Epithelial cell of prostate (primary cell): ENCODE results near the gene CALHM3.
A peak's percentile ranks its signal among the peaks of the same experiment; 100 is the strongest.
"Not testable (repeated sequence)": the region's sequence is repeated elsewhere in the genome, so short reads cannot be mapped to it uniquely, and the experiment has no call there.

Experiments used
- DNase-seq: peaks from one replicate; pipeline ENCODE4 v3.0.0-alpha.2; 2011; ENCODE audit warnings: low read depth, low spot score
- H3K27ac ChIP-seq: fragments of 450-650 bp; 2 replicates; pipeline ENCODE4 v1.5.1; 2017; ENCODE audit warnings: mild to moderate bottlenecking

The CALHM3 gene

DNA sequence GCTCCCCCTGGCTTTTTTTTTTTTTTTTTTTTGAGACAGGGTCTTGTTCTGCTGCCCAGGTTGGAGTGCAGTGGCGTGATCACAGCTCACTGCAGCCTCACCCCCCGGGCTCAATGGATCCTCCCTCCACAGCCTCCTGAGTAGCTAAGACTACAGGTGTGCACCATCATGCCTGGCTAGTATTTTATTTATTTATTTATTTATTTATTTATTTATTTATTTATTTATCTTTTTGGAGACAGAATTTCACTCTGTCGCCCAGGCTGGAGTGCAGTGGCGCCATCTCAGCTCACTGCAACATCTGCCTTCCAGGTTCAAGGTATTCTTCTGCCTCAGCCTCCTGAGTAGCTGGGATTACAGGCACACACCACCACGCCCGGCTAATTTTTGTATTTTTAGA is 24.7 kb upstream of the CALHM3 start:
- not testable (repeated sequence) for H3K27ac ChIP-seq, DNase-seq

DNA sequence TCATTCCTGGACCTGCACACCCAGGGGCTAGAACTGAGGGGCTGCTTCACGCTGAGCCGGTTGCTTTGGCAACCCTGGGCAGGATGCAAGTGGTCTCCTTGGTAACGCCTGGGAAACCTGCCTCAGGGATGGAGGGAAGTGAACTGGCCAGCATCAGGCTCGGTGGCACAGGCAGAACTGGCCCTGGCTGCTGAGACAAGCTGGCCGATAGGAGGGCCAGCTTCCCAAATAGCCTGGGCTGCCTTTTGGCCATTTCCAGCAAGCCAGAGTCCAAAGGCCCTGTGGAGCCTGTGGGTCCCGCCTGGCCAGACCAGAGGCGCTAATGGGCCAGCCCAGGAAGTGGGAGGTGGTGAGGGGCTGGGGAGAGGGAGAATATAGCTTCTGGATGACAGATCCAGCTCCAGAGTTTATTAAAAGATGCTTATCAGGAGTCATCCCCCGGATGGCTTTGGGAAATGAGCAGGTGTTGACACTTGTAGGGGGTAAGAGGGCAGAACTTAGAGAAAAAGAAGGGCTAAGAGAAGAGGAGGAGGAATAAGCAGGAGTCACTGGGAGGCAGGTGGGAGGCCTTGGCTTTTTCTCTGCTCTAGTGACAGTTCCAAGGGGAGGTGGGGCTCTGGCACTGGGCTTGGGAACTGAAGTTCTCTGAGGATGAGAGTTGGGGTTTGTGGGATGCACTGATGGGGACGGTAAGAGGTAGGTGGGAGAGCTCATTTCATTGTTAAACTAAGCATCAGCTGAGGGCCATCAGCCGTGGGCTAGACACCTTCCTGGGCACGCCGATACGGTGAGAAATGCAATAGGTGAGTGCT is 24.0 kb upstream of the CALHM3 start:
- DNase-seq, result no peak
- no peak overlapping the region for H3K27ac ChIP-seq

DNA sequence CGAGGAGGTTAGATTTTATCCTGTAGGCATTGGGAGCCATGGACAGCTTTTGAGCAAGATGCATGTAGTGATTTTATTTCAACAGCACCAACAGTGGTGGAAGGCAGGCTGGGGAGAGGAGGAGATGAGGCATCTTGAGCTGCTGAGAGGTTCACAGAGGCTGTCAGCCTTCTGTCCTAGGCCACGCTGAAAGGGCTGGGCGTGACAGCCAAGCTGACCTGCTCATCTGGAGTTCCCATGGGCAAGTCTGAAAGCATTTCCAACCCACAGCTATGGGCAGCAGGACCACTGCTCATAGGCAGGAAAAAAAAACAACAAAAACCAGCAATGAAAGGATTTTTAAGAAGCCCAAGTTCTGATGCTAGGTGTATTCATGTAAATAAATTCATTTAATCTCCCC is 22.1 kb upstream of the CALHM3 start:
- DNase-seq, result no peak
- H3K27ac ChIP-seq, result no peak overlapping the region

DNA sequence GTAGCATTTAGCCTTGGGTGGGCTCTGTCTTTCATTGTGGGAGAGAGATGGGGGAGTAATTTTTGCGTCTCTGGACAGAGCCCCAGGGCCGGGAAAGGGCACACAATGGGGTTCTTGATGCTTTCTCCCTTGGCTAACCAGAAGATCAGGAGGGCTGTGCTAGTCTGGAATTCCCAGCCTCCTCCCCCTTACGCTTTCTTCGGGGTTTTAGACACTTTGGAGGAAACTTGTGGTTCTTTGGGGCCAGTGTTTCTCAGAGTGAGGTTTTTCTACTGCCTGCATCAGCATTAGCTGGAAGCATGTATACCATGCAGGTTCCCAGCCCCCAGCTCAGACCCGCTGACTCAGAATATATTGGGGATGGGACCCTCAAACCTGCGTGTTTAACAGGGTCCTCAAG is 21.4 kb upstream of the CALHM3 start:
- DNase-seq, result no peak
- no peak overlapping the region for H3K27ac ChIP-seq

DNA sequence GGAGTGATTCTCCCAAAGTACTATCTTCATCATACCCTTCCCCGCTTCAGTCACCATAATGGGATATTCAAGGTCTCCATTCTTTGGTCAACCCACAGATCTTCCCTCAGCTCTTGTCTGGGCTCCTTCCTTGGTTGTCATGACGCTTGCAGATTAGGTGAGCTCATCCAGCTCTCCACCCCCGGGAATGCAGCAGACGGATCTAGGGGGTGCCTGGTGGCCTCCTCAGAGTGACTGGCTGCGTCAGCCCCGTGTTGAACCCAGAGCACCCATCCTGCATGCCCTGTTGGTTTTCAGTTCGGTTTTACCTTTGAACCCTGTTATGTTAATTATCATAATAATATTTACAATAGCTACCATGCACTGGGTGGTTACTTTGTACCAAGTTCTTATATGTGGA is 20.8 kb upstream of the CALHM3 start:
- H3K27ac ChIP-seq, result no peak overlapping the region
- DNase-seq, result no peak

DNA sequence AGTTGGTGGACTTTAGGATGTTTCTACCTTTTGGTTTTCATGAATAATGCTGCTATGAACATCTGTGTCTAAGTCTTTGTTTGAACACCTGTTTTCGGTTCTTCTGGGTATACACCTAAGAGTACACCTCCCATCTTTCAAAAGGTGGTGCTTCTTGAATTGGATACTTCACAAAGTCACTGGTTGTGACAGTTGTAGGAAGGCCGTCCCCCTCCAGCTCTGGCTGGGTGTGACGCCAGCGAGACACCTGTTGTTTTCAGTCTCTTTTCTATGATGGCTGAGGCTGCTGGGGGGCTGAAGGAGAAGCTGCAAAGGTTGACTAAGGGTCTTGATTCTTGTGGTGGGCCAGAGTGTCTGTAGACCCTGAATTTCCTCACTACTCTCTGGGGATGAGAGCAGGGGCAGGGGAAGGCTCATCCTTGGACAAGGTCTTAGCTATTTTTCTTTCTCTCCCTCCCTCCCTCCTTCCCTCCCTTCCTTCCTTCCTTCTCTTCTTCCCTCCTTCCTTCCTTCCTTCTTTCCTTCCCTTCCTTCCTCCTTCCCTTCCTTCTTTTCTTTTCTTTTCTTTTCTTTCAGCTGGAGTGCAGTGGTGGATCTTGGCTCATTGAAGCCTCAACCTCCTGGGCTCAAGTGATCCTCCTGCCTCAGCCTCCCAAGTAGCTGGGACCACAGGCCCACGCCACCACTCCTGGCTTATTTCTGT is 20.0 kb upstream of the CALHM3 start:
- H3K27ac ChIP-seq, result no peak overlapping the region
- no peak for DNase-seq

DNA sequence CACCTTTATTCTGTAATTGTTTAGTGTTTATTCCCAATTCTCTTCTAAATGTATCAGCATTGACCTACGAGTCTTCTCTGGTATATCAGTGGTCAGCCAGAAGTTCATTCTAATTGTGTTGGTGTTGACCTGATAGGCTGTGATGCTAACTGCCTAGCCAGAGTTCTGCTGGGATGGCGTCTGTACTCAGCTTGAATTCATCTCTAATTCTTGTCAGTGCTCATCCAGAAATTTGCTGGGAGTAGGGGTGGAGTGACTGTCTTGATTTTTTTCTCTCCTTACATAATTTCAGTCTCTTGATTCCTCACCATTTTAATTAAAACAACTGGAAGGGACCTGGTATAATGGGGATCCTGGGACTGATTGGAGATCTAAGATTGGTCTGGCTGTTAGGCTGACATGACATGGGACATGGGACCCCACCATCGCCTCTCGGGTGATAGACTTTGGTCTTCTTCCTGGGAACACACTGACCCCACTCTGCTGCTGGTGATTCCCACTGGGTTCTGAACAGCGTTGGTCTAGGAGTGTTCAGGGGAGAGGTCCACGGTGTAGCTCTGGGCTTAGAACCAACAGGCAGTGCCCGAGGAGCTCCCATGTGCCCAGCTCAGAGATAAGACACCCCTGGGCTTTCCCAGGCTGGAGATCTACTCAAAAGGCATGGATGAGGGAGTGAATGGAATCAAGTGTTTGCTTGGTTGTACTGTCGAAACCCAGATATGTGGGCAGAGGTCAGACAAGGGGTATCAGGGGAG is 18.3 kb upstream of the CALHM3 start:
- H3K27ac ChIP-seq, result no peak overlapping the region
- no peak for DNase-seq

DNA sequence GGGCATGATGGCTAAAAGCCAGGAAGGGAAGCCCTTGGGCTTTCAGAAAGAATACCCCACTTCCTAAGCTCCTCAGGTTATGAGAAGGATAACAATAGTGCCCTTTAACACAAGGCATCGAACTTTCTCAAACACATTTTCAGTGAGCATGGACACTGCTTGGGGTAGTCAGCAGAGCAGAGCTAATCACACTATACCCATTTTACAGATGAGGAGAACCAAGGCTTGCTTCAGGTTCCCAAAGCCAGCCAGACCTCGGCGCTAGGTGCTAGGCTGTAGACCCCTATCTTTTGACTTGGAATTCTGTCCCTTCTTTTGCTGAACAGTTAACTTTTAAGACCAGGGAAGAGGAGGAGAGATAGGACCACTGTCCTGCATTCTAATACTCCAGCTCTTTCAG is 16.3 kb upstream of the CALHM3 start:
- H3K27ac ChIP-seq, result no peak overlapping the region
- no peak for DNase-seq

DNA sequence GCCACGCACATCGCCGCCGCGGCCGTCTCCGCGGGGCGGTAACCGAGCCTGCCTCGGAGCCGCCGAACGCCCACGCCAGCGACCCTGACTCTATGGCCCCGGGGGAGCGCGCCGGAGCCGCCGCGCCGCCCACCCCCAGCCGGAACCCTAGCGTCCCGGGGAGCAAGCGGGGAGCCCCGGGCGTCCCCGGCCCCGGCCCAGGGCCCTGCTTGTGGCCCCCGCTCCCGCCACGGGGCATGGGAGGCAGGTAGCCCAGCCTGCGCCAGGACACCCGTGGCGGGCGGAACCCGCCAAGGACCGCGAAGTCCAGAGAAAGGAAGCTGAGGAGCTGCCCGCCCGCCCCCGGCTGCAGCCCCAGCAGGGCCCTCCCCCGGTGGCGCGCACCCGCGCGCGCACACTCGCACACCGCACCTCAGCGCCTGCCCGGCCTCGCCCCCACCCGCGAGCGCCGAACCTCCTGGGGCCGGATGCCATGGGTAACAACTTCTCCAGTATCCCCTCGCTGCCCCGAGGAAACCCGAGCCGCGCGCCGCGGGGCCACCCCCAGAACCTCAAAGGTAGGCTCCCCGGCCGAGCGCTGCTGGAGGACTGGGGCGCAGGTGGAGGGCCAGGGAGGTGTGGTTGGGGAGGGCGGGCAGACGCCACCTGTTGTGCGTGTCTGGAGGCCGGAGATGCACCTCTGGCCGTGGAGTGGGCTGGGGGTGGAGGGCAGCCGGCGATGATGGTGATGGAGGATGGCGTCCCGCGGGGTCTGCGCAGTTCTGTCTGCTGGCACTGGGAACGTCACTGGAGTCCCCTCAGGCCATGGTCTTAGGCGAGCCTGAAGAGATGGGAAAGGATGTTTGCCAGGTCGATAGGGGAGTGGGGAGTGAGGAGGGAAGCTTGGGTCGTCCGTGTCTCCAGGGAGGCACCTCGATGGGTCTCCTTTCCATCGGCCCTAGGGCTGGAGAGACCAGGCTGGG is 15.2 kb upstream of the CALHM3 start:
- no peak for DNase-seq

DNA sequence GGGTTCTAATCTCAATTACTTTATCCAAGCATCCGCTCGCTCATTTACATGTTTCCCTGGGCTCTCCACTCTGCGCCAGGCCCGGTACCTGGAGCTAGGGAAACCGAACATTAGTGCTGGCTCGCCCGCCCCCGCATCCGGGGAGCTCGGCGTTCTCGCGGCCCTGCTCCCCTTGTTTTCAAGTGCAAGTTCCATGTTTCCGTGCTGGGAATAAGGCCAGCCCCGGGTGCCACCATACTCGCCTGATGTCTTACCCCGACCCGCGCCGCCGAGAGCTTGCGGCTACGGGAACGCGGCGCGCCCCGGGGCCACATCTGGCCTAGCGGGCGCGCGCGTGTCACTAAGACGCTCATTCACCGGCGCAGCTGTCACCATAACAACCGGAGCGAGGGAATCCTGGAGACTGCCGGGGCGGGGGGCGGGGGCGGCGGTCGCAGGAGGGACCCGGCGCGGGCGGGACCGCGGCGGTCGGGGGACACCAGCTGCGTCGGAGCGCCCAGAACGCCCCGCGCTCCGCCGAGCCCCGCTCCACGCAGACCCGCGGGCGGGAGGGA is 14.4 kb upstream of the CALHM3 start, which contains the start of gene NEURL1:
TSS of gene NEURL1 (plus strand) at position 344 of the 554 bp plus-strand sequence. CDS start 683 bp downstream, outside the sequence.
- no peak within 1 kb of the TSS for H3K27ac ChIP-seq
- no peak for DNase-seq

More for the DNA sequence above, 15.2 kb upstream of the CALHM3 start:
- no peak overlapping the region for H3K27ac ChIP-seq

DNA sequence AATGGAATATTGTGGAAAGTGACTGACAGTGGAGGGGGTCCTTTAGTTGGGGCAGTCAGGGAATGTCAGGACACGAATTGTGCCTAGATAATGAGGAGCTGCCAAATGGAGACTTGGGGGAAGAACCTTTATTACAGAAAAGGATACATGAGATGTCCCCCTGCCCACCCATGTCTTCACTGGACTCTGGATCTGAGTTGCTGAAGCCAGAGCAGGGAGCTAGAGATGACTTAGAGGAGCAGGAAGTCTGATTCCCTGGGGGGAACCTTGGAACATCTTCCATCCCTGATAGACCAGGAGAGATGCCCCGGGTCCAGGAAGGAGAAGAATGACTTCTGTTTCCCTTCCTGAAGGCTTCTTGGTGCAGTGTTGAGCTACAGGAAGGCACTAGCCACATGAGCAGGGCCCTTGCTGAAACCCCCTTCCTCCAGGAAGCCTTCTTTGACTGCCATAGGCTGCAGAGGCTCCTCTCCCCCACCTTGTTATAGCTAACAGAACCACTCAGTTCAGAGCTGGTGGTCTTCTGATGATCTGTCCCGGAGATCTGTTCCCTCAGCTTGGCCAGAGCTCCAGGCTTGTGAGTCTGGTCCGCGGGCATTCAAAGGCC is 13.7 kb upstream of the CALHM3 start:
- no peak overlapping the region for H3K27ac ChIP-seq
- no peak for DNase-seq

DNA sequence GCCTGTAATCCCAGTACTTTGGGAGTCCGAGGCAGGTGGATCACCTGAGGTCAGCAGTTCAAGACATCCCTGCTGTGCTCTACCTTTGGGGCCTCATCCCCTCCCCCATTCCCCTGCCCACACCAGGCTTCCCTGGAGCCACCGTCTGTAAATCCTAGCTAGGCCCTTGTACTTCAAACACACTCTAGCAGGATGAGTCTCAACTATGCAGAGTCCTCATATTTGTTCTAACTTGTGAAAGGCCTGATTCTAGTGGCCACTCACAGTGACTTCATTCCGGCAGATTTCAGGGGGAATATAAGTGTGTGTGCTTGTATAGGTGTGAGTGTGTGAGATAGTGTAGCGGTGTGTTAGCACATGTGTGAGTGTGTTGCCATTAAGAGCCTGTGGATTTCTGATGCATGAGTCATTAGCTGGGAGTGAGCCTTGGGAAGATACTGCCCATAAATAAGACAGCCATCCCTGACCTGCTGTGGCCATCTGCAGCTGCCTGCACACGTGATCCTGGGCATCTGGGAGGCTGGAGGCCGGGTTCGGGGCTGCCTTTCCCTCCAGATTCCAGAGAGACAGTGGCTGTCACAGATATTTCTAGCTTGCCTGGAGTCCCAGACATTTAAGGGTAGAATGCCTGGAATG is 12.8 kb upstream of the CALHM3 start:
- H3K27ac ChIP-seq, result peak overlapping the region; percentile 32

DNA sequence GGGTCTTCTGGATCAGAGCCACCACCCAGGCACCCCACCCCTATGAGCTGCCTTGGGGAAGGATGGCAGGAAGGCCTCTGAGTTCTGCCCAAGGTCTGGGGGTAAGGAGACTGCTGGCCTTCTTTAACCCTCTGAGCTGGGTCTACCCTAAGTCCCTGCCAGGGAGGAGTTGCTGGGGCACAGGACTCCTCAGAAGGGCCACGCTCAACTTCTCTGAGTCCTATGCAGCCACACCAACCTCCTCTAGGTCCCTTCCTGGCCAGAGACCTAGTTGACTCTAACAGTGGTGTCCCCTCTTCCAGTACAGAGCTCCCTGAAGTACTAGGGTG is 11.9 kb upstream of the CALHM3 start:
- no peak overlapping the region for H3K27ac ChIP-seq
- DNase-seq, result no peak

More for the DNA sequence above, 12.8 kb upstream of the CALHM3 start:
- peak; percentile 46 for DNase-seq

DNA sequence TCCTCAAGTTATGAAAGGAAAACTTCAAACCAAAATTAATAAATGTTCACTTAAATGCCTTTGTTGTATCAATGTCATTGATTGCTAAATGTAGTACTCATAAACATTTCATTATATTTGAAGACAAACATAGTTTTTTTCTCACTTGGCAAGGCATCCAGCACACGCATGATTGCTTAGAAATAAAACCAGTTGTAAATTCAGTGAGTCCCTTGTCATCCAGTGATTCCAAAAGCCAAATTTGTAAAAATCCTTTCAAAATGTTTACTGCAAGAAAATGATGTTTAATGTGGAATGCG is 8.3 kb upstream of the CALHM3 start:
- no peak overlapping the region for H3K27ac ChIP-seq
- no peak for DNase-seq

DNA sequence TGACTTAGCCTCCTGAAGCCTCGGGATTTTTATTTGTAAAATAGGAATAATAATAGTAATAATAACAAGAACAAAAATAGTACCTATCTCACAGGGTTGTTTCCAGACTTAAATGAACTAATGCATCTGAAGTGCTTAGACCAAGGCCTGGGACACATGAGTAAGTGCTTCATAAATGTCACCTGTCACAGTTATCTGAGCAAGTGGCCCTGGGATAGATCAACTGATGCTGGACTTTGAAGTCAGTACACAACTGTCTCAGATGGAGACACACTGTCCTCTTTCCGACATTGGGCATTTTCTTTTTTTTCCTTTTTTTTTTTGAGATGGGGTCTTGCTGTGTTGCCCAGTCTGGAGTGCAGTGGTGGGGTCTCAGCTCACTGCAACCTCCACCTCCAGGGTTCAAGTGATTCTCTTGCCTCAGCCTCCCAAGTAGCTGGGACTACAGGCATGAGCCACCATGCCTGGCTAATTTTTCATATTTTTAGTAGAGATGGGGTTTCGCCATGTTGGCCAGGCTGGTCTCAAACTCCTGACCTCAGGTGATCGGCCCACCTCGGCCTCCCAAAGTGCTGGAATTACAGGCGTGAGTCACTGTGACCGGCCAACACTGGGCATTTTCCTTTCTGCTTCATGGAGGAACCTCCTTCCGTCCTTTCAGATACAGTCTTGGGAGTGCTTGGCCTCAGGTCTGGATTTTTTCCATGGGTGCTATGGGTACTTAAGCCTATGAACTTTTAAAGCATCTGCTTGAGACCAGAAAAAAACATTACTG is 7.8 kb upstream of the CALHM3 start:
- not testable (repeated sequence) for H3K27ac ChIP-seq, DNase-seq

DNA sequence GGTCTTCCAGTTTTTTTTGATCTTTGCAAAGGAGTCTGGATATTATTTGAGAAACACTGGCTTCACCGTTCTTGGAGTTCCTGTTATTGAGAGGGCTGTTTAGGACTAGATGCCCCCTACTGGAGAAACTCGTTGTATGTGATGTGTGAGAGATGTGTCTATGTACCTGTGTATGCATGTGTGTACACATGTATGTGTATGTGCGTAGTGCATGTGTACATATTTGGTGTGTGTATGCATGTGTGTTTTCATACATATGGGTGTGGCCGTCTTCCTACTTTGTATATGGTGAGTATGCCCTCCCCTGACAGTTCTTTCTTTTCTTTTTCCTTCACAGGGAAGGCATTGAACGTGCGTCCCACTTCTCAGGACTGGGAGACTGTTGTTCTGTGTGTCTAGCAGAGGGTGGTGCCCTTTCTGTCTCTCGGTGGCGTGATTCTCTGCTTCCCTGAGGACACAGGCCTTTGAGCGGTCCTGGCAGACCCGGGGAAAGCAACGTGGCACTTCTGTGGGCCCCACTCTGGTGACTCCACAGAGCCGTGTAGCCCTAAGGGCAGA is 3.0 kb upstream of the CALHM3 start:
- no peak overlapping the region for H3K27ac ChIP-seq
- DNase-seq, result no peak

DNA sequence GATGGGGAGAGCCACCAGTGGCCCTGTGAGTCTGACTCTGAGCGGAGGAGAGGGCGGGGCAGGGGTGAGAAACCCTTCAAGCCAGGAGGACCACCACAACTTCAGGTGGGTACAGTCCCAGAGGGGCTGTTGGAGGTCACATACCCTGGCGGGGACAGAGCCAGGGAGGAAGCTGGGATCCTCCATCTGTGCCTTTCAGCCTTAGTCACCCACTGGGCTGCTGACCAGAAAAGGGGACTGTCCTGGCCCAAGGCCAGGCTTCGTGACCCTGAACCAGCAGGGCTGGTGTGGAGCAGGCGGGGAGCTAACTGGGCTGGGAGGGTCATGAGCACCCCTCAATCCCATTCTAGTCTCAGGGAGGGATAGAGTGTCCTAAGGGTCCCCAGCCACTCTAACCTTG is 1.5 kb upstream of the CALHM3 start:
- H3K27ac ChIP-seq, result no peak overlapping the region
- no peak for DNase-seq

DNA sequence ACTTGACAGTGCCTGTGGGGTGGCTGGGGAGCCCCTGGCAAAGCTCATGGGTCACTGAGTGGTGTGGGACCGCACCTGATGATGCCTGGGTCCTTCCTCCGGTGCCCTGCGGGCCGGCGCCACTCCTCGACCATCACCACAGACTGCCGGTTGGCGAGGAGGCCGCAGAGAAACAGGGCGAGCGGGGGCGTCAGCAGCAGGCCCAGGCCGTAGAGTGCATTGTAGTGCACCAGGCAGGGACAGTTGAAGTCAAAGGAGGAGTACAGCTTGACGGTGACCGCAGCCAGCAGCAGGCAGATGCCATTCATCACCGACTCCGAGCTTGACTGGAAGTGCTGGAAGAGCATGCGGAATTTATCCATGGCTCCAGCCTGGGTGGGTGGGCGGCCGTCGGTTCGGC is 369 bp downstream of the CALHM3 start:
- H3K27ac ChIP-seq, result no peak overlapping the region
- DNase-seq, result no peak
